Testis (tissue), 3 donors: Measurements from ENCODE around the gene CLSTN1. TPM values are rescaled to one million over a fixed set of nuclear protein-coding genes. Genes with fewer than 3 reads are reported as not detected.

Experiments
- DNase-seq: peaks from one replicate; pipeline ENCODE4 v3.0.0-alpha.2; 2019
- H3K27ac ChIP-seq, 2 donors: fragments of 200-600 bp; sonication (generic); one replicate each; pipeline ENCODE4 v1.5.1; 2019
- H3K27me3 ChIP-seq: fragments of 200-600 bp; sonication (generic); one replicate; pipeline ENCODE4 v1.5.1; 2019
- H3K36me3 ChIP-seq: fragments of 200-600 bp; sonication (generic); one replicate; pipeline ENCODE4 v1.5.1; 2017; ENCODE audit warnings: low read depth; ENCODE audit errors: missing control alignments
- H3K4me1 ChIP-seq: fragments of 200-600 bp; sonication (generic); one replicate; pipeline ENCODE4 v1.5.1; 2019
- H3K4me3 ChIP-seq, 2 donors: fragments of 200-600 bp; sonication (generic); one replicate each; pipeline ENCODE4 v1.5.1; 2017 to 2019
- H3K9me3 ChIP-seq: fragments of 200-600 bp; sonication (generic); one replicate; pipeline ENCODE4 v1.5.1; 2017
- CTCF ChIP-seq, 3 experiments: fragments of 450-650 bp in 2 of 3; fragments of 200-600 bp in 1 of 3; sonication (generic) in 1 of 3; IDR thresholded peaks; one replicate each; pipeline ENCODE4 v1.5.1; 2016 to 2019; ENCODE audit warnings: antibody characterized with exemption in 3 of 3, mild to moderate bottlenecking in 2 of 3, moderate library complexity in 1 of 3
- POLR2A ChIP-seq: fragments of 450-650 bp; IDR thresholded peaks from one replicate; pipeline ENCODE4 v1.6.1; 2017; ENCODE audit warnings: antibody characterized with exemption, mild to moderate bottlenecking, moderate library complexity
- WGBS, 2 donors: methylation state at CpG; one replicate each; pipeline ENCODE4 v1.1.5; 2018; 5-methylcytosine and 5-hydroxymethylcytosine counted together
- intact Hi-C: fragments of 100-400 bp; cut with DNase I; formaldehyde crosslinking; loops from one replicate; pipeline ENCODE4 v1.15.1; 2023; ENCODE audit warnings: low total_unique reads
- polyA plus RNA-seq: library from polyadenylated mRNA; stranded (reverse); fragments of 350-450 nt; fragmentation: Illumina TruSeq; extraction: RNeasy Lipid Tissue Mini Kit (QIAGEN cat#74804); gene quantifications from one replicate; pipeline ENCODE4 v1.2.3, GENCODE V29; 2014; ENCODE audit warnings: low read depth, low replicate concordance; ENCODE audit not compliant: insufficient read depth
- total RNA-seq, 2 donors: library from RNA; depleted of rRNA; stranded (reverse); fragments of >200 nt; gene quantifications; one replicate each; pipeline ENCODE4 v1.2.3, GENCODE V29; 2016

CLSTN1 gene
- total and polyA plus RNA-seq, 3 donors from 2014 or later: 52.6 to 70.2 (median 60.4) TPM

DNA sequence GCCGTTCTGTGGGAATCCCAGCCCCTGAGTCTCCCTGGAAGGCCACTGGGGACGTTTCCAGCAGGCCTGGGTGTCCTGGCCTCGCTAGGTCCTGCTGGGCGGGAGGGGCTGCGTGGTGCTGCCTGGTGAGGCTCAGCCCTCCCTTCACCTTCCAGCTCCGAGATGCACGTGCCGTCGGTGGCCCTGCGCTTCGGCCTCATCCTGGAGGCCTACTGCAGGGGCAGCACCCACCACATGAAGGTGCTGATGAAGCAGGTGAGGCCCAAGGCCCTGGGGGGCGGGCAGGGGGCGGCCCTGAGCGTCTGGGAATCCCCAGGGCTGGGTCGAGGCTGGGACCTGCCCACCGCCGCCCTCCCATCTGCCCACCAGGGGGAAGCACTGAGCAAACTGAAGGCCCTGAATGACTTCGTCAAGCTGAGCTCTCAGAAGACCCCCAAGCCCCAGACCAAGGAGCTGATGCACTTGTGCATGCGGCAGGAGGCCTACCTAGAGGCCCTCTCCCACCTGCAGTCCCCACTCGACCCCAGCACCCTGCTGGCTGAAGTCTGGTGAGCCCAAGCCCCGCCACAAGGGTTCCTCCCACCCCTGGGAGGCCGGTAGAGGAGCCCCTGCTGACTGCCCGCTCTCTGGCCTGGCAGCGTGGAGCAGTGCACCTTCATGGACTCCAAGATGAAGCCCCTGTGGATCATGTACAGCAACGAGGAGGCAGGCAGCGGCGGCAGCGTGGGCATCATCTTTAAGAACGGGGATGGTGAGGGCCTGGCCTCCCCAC lies 102.0 kb downstream of the CLSTN1 start:
- 68 to 95% methylated on average over 4 to 29 of the region's 29 CpGs for whole genome bisulfite sequencing, 2 donors
- intact Hi-C loops: no loop called here
- TF ChIP-seq POLR2A (no peak), CTCF (IDR thresholded peaks at IDR 0.05) (peak; percentile 43 to 66 (median 47))
- DNase-seq: peak; percentile 46
- Histone ChIP-seq H3K4me1 (peaks cover 3% of the 10 kb centered on the region), H3K9me3 (no peaks in the 10 kb centered on the region), H3K27ac (no peak overlapping the region), H3K4me3 (no peak overlapping the region), H3K36me3 (no peaks in the 10 kb centered on the region), H3K27me3 (no peaks in the 10 kb centered on the region)

DNA sequence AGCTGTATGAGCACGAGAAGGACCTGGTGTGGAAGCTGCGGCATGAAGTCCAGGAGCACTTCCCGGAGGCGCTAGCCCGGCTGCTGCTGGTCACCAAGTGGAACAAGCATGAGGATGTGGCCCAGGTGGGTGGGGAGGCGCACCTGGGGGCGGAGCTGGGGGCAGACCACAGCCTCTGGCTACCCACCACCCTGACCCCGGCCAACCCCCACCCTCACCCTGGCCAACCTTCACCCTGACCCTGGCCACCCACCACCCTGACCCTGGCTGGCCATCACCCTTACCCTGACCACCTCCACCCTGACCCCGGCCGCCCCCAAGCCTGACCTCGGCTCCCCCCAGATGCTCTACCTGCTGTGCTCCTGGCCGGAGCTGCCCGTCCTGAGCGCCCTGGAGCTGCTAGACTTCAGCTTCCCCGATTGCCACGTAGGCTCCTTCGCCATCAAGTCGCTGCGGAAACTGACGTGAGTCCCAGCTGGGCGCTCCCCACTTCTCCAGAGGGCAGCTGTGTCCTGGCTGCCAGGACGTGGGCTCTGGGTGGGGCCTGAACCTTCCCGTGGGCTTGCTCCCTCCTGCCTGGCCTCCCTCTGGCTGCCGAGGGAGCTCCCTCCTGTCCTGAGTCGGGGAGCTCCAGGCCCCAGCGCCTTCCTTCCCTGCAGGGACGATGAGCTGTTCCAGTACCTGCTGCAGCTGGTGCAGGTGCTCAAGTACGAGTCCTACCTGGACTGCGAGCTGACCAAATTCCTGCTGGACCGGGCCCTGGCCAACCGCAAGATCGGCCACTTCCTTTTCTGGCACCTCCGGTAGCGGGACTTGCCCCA lies 102.8 kb downstream of the CLSTN1 start:
- peaks cover 3% of the 10 kb centered on the region for H3K4me1 ChIP-seq
- H3K4me3 ChIP-seq: no peak overlapping the region
- H3K27me3 ChIP-seq: no peaks in the 10 kb centered on the region
- no peaks in the 10 kb centered on the region for H3K36me3 ChIP-seq
- 92 to 93% methylated on average over 3 to 27 of the region's 34 CpGs for WGBS, 2 donors
- TF ChIP-seq POLR2A: no peak
- no peak for TF ChIP-seq CTCF (IDR thresholded peaks at IDR 0.05)
- H3K27ac ChIP-seq: no peak overlapping the region
- no peaks in the 10 kb centered on the region for H3K9me3 ChIP-seq
- intact Hi-C loops: no loop called here
- no peak for DNase-seq

DNA sequence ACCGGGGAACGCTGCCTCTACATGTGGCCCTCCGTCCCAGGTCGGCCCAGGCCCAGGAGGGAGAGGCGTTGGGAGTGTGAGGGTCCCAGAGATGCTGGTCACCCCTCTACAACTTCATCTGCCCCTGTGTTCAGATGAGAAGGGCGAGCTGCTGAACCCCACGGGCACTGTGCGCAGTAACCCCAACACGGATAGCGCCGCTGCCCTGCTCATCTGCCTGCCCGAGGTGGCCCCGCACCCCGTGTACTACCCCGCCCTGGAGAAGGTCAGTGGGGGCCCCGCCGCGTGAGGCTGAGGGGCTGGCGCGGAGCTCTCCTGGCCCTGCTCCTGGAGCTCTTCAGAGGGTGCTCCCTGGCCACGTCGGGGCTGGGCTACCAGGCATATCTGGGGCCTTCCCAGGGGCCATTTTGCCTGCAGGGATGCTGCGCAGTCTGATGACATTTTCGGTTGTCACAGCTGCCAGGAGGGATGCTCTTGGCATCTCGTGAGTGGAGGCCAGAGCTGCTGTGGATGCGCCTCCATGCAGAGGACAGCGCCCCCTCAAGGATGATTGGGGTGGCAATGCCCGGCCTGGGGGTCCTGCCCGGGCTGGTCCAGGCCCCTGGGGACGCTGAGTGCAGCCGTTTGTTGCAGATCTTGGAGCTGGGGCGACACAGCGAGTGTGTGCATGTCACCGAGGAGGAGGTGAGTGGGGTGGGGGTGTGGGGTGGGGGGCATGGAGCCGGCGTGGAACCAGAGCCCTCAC lies 103.6 kb downstream of the CLSTN1 start:
- WGBS, 2 donors: 91 to 97% methylated on average over 7 to 31 of the region's 36 CpGs
- H3K4me1 ChIP-seq: peaks cover 3% of the 10 kb centered on the region
- TF ChIP-seq POLR2A (no peak), CTCF (IDR thresholded peaks at IDR 0.05) (no peak)
- H3K27me3 ChIP-seq: no peaks in the 10 kb centered on the region
- intact Hi-C loops: no loop called here
- no peaks in the 10 kb centered on the region for H3K9me3 ChIP-seq
- no peak overlapping the region for H3K27ac ChIP-seq
- no peaks in the 10 kb centered on the region for H3K36me3 ChIP-seq
- no peak overlapping the region for H3K4me3 ChIP-seq
- no peak for DNase-seq

DNA sequence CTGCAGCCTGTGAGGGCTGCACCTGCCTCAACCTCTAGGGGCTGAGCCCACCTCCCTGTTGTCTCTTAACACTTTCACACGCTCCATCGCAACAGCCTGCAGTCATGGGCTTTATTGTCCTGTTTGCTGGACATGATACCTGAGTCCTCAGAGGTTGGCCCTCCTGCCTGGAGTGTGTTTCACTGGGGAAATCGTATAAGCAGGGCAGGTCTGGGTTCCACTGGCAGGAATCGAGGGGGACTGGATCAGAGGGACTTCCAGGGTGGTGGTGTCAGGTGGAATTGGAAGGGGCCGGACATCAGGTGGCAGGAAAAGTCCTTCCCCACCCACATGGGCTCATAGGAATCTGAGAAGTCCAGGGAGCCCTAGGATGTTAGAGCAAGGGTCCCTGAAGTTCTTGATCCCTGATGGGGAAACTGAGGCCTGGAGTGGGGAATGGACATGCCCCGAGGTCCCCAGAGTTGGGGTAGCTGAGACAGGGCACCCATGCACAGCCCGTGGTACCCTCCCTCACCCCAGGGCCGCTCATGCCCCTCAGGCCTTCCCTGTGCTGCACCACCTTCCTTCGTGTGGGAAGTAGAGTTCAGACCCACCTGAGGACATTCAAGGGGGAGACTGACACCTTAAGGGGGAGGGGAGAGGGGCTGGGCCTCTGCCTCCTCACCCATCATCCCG lies 105.6 kb downstream of the CLSTN1 start:
- intact Hi-C loops: no loop called here
- no peak overlapping the region for H3K27ac ChIP-seq

More for the DNA sequence above, 105.6 kb downstream of the CLSTN1 start:
- H3K4me1 ChIP-seq: peaks cover 3% of the 10 kb centered on the region
- 90 to 92% methylated on average over 3 to 10 of the region's 10 CpGs for WGBS, 2 donors
- H3K9me3 ChIP-seq: no peaks in the 10 kb centered on the region
- TF ChIP-seq POLR2A (no peak), CTCF (IDR thresholded peaks at IDR 0.05) (no peak)
- no peaks in the 10 kb centered on the region for H3K27me3 ChIP-seq
- H3K4me3 ChIP-seq: no peak overlapping the region
- H3K36me3 ChIP-seq: no peaks in the 10 kb centered on the region
- no peak for DNase-seq
